Memory B cell (primary cell): ENCODE measurements around the gene MYH4.

Experiments used
- ATAC-seq: fragments of 150-1000 bp; cut with Tn5 transposase; 2 replicates; pipeline ENCODE4 v1.10.0; 2021; ENCODE audit warnings: low read depth, mild to moderate bottlenecking, moderate library complexity
- DNase-seq, 2 donors: peaks; one replicate each; pipeline ENCODE4 v3.0.0; 2022; ENCODE audit warnings: low spot score in 2 of 2
- H3K27ac Mint-ChIP-seq: one replicate; pipeline ENCODE4 v1.8.0; 2022; ENCODE audit warnings: mild to moderate bottlenecking, moderate library complexity, mixed read lengths
- H3K27me3 Mint-ChIP-seq: one replicate; pipeline ENCODE4 v1.8.0; 2022; ENCODE audit warnings: mixed read lengths
- H3K36me3 Mint-ChIP-seq: one replicate; pipeline ENCODE4 v1.8.0; 2022; ENCODE audit warnings: mild to moderate bottlenecking, mixed read lengths
- H3K4me1 Mint-ChIP-seq: one replicate; pipeline ENCODE4 v1.8.0; 2022; ENCODE audit warnings: mixed read lengths
- H3K4me3 Mint-ChIP-seq: one replicate; pipeline ENCODE4 v1.8.0; 2022; ENCODE audit warnings: mild to moderate bottlenecking, moderate library complexity, mixed read lengths
- H3K9me3 Mint-ChIP-seq: one replicate; pipeline ENCODE4 v1.8.0; 2022; ENCODE audit warnings: mixed read lengths

The MYH4 gene

DNA sequence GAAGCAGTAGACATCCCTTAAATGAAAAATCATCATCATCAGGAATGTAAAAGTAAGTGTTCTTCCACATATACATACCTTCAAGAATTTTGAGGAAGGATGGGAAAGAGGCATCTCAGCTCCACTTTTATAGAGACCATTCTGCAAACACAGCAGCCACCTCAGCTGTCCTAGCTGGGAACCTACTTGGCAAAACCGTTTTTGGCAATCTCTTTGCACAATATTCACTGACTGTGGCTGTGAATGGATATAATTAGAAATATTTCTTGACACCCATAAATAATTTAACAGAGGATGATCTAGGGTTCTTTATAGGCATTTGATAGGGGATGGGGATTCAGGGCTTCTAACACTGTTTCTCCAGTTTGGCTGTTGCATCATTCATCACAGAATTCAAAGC lies at the start of gene MYH4:
MYH4 (minus strand) TSS at position 101 of the 400 bp plus-strand sequence. CDS start 2,814 bp downstream, outside the sequence.
- Mint-ChIP-seq H3K27ac (no peak within 1 kb of the TSS), H3K27me3 (no peaks in the 10 kb centered on the region), H3K9me3 (no peaks in the 10 kb centered on the region), H3K4me1 (no peaks in the 10 kb centered on the region), H3K4me3 (no peak within 1 kb of the TSS), H3K36me3 (no peaks in the 10 kb centered on the region)
- ATAC-seq, result no peak
- no peak for DNase-seq

DNA sequence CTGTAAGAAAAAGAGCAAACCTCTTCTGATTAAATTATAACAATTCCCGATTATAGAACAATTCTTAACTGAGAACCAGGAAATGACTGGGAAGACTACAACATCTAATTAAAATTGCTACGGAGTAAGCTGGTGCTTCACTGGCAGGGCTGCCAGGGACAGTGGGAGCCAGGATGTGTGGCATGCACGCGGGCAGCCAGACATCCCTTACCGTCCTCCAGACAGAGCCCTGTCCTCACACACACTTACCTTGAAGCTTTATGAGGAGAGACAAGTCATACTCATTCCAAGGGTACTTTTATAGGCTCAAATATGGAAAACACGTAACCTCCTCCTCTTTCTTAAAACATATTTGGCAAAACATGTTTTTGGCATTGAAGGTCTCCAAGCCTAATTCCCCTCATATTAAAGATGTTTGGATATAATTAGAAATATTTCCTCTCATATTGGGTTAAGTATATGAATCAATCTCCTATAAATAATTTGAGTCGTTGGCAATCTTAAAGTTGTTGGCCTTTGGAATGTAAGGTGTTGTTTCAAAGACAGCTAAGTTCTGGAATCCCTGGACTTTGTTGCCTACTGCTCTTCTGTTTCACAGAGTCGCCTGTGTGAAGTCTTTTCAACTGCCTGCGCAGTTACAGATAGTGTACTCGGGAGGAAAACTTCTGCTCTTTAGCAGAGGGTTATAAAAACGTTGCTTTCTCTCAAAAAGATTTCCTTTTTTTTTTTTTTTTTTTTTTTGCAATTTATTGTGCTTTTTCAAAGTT lies 49.1 kb upstream of the MYH4 start, which contains the start of gene MYH1:
MYH1 (minus strand) TSS at position 272 of the 767 bp plus-strand sequence. CDS start 1,900 bp downstream, outside the sequence.
- Mint-ChIP-seq H3K4me3 (no peak within 1 kb of the TSS), H3K27me3 (no peaks in the 10 kb centered on the region), H3K4me1 (no peaks in the 10 kb centered on the region), H3K9me3 (peaks cover 2% of the 10 kb centered on the region), H3K27ac (no peak within 1 kb of the TSS), H3K36me3 (no peaks in the 10 kb centered on the region)
- no peak for ATAC-seq
- DNase-seq, result no peak

- Mint-ChIP-seq H3K36me3 (no peaks in the 10 kb centered on the region), H3K9me3 (no peaks in the 10 kb centered on the region), H3K27me3 (no peaks in the 10 kb centered on the region), H3K27ac (no peak overlapping the region), H3K4me1 (no peaks in the 10 kb centered on the region), H3K4me3 (no peak overlapping the region)
- ATAC-seq, result no peak
- no peak for DNase-seq
These were observed 47.3 kb upstream of the MYH4 start for GRCh38 chr17:10516638-10517037.

DNA sequence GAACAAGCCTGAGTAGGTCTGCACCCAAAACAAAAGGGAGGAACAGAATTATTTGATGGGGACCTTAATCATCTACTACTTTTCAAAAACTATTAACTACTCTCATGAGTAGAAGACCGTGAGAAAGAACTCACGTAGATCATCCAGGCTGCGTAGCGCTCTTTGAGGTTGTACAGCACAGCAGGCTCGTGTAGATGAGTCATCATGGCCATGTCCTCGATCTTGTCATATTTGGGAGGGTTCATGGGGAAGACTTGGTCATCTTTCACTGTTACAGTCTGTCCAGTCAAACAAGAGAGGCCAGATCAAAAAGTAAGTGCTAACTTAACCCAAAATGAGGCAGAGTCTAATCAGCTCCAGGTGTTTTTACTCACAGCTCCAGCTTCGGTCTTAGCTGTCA lies 46.7 kb upstream of the MYH4 start:
- no peaks in the 10 kb centered on the region for H3K36me3 Mint-ChIP-seq
- DNase-seq, result no peak
- no peak overlapping the region for H3K27ac Mint-ChIP-seq
- no peak overlapping the region for H3K4me3 Mint-ChIP-seq
- H3K27me3 Mint-ChIP-seq, result no peaks in the 10 kb centered on the region
- no peak for ATAC-seq
- H3K4me1 Mint-ChIP-seq, result no peaks in the 10 kb centered on the region
- no peaks in the 10 kb centered on the region for H3K9me3 Mint-ChIP-seq

GRCh38 chr17:10513299-10514067 lies 44.1 kb upstream of the MYH4 start:
- no peaks in the 10 kb centered on the region for H3K27me3 Mint-ChIP-seq
- no peak overlapping the region for H3K27ac Mint-ChIP-seq
- ATAC-seq (no peak), DNase-seq (no peak)
- no peaks in the 10 kb centered on the region for H3K36me3 Mint-ChIP-seq
- no peak overlapping the region for H3K4me3 Mint-ChIP-seq
- H3K4me1 Mint-ChIP-seq, result no peaks in the 10 kb centered on the region
- H3K9me3 Mint-ChIP-seq, result no peaks in the 10 kb centered on the region

- DNase-seq (no peak), ATAC-seq (no peak)
- Mint-ChIP-seq H3K4me1 (no peaks in the 10 kb centered on the region), H3K9me3 (no peaks in the 10 kb centered on the region), H3K27me3 (no peaks in the 10 kb centered on the region), H3K36me3 (no peaks in the 10 kb centered on the region), H3K27ac (no peak overlapping the region), H3K4me3 (no peak overlapping the region)
These were observed 43.5 kb upstream of the MYH4 start for GRCh38 chr17:10512856-10513255.

DNA sequence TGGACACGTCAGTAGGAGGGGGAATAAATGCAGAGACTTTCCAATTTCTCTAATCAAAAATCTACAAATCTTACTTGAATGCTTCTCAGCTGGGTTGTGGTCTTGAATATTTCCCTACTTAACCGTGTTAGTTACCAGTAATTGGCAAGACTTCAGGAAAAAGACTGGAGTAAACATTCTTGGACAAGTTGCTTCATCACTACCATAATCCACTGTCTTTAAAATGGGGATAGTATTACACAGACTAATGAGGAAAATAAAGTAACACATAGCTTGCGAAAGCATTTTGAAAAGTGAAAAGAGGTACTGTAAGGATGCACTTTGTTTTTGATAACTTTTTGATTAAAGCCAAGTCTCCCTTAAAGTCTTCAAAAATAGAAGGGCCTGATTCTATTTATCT lies 30.6 kb upstream of the MYH4 start:
- no peaks in the 10 kb centered on the region for H3K36me3 Mint-ChIP-seq
- H3K9me3 Mint-ChIP-seq, result peaks cover 3% of the 10 kb centered on the region

DNA sequence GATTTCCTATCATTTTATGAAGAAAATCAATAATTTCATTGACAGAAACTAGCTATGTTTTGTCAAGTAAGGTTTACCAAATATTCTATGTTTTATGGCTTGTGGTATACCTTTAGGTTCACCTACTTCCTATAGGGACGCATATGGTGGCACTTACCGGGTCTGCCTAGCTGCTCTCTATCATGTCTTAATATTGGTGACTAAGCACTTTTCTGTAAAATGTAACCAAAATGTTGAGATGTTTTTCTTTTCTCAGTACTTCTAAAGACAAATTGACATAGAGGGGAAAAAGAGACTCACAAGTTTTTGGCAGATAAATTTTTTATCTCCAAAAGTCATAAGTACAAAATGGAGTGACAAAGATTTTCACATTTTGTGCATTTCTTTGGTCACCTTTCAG lies 22.6 kb upstream of the MYH4 start:
- Mint-ChIP-seq H3K27ac (no peak overlapping the region), H3K4me3 (no peak overlapping the region)

More for the DNA sequence above, 30.6 kb upstream of the MYH4 start:
- peaks cover 5% of the 10 kb centered on the region for H3K27me3 Mint-ChIP-seq
- no peak overlapping the region for H3K4me3 Mint-ChIP-seq
- no peaks in the 10 kb centered on the region for H3K4me1 Mint-ChIP-seq
- H3K27ac Mint-ChIP-seq, result no peak overlapping the region
- no peak for DNase-seq
- ATAC-seq, result no peak

GRCh38 chr17:10482252-10482651 lies 12.9 kb upstream of the MYH4 start:
- DNase-seq (no peak), ATAC-seq (no peak)
- Mint-ChIP-seq H3K4me1 (no peaks in the 10 kb centered on the region), H3K27me3 (no peaks in the 10 kb centered on the region), H3K36me3 (no peaks in the 10 kb centered on the region), H3K9me3 (peaks cover 15% of the 10 kb centered on the region), H3K27ac (no peak overlapping the region), H3K4me3 (no peak overlapping the region)

More for the DNA sequence above, 22.6 kb upstream of the MYH4 start:
- peaks cover 19% of the 10 kb centered on the region for H3K9me3 Mint-ChIP-seq
- H3K36me3 Mint-ChIP-seq, result peaks cover 1% of the 10 kb centered on the region
- ATAC-seq (no peak), DNase-seq (no peak)
- no peaks in the 10 kb centered on the region for H3K4me1 Mint-ChIP-seq
- peaks cover 5% of the 10 kb centered on the region for H3K27me3 Mint-ChIP-seq

- no peak overlapping the region for H3K4me3 Mint-ChIP-seq
- DNase-seq (no peak), ATAC-seq (no peak)
- no peaks in the 10 kb centered on the region for H3K36me3 Mint-ChIP-seq
- H3K4me1 Mint-ChIP-seq, result no peaks in the 10 kb centered on the region
- no peak overlapping the region for H3K27ac Mint-ChIP-seq
- H3K27me3 Mint-ChIP-seq, result no peaks in the 10 kb centered on the region
- peaks cover 3% of the 10 kb centered on the region for H3K9me3 Mint-ChIP-seq
These were observed 8.3 kb upstream of the MYH4 start for GRCh38 chr17:10477701-10478100.

DNA sequence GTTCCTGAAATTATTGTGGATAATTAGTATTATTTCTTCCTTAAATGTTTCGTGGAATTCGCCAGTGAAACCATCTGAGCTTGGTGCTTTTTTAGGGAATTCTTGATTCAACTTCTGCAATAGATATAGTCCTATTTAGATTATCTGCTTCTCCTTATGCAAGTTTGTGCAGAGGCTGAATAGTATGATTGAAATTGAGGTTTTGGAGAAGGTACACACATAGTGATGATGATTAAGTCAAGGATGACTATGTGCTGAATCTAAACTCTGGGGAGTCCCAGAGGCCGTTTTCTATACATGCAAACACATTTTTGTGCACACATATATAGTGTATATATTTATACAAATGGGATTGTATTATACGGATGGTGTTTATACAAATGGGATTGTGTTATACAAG lies 5.2 kb upstream of the MYH4 start:
- Mint-ChIP-seq H3K36me3 (no peaks in the 10 kb centered on the region), H3K27me3 (no peaks in the 10 kb centered on the region), H3K4me3 (no peak overlapping the region), H3K4me1 (no peaks in the 10 kb centered on the region), H3K27ac (no peak overlapping the region), H3K9me3 (no peaks in the 10 kb centered on the region)
- ATAC-seq, result no peak
- no peak for DNase-seq

- Mint-ChIP-seq H3K4me1 (no peaks in the 10 kb centered on the region), H3K27ac (no peak overlapping the region), H3K27me3 (no peaks in the 10 kb centered on the region), H3K9me3 (no peaks in the 10 kb centered on the region), H3K4me3 (no peak overlapping the region), H3K36me3 (no peaks in the 10 kb centered on the region)
- ATAC-seq (no peak), DNase-seq (no peak)
These were observed 2.5 kb upstream of the MYH4 start for GRCh38 chr17:10471858-10472257.

DNA sequence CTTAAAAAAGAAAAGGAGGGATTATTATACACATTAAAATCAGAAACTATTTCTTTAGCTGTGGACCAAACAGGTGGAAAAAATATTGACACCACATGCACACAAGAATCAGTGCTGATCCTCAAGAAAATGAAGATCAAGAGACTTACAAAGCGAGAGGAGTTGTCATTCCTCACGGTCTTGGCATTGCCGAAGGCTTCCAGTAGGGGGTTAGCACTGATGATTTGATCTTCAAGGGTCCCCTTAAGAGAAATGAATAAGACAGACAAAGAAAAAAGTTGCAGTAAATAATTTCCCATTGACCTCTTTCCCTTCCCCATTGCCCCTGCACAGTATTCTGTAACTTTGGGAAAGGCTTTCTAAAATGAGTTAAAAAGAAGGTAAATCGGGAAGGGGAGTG lies 6.0 kb downstream of the MYH4 start:
- Mint-ChIP-seq H3K36me3 (no peaks in the 10 kb centered on the region), H3K4me3 (no peak overlapping the region), H3K27me3 (peaks cover 4% of the 10 kb centered on the region), H3K27ac (no peak overlapping the region), H3K4me1 (no peaks in the 10 kb centered on the region), H3K9me3 (peaks cover 5% of the 10 kb centered on the region)
- DNase-seq (no peak), ATAC-seq (no peak)

- DNase-seq, result no peak
- Mint-ChIP-seq H3K36me3 (no peaks in the 10 kb centered on the region), H3K9me3 (peaks cover 5% of the 10 kb centered on the region), H3K4me1 (no peaks in the 10 kb centered on the region), H3K27ac (no peak overlapping the region), H3K27me3 (peaks cover 4% of the 10 kb centered on the region), H3K4me3 (no peak overlapping the region)
- no peak for ATAC-seq
These were observed 9.3 kb downstream of the MYH4 start for GRCh38 chr17:10460062-10460461.
